ENCODE data around the gene AFDN.
"Not testable (repeated sequence)": the region's sequence is repeated elsewhere in the genome, so short reads cannot be mapped to it uniquely, and the experiment has no call there.

Gene AFDN

DNA sequence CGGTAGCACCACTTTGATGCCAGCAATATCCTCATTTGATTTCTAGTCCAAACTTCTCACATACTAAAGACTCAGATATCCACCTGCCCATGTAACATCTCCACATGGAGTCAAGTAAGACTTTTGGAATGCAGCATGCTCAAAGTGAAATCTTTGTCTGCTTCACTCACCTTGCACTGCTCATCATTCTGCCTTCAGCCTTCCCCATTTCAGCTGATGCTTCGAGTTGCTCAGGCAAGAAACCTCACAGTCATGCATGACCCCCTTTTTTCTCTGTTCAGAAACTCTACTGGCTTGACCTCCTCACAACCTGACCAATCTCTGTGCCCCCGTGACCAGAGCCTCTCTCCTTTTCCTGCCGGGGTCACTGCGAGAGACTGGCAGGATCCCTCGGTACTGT, 129.8 kb downstream of the AFDN start:
- DNase-seq: no peak

DNA sequence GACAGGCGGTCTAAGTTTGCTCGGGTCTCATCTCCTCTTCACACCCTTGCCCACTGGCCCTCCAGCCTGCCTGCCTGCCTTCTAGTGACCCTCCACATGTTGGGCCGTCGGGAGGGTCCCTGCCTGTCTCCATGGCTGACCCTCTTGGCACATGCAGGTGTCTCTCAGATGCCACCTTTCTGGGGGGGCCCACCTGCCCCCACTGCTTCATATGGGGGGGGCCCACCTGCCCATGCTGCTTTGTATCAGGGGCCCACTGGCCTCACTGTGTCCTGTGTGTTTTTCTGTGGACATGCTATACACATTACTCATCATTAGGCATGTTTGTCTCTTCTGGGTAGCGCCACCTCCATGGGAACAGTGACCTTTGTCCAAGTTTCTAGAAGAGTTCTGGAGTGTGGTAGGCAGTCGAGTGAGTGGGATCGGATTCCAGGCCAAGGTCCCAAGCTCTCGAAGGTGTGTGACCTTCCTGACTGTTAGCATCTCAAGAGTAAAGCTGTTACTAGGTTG, 130.3 kb downstream of the AFDN start:
- no peak for DNase-seq

DNA sequence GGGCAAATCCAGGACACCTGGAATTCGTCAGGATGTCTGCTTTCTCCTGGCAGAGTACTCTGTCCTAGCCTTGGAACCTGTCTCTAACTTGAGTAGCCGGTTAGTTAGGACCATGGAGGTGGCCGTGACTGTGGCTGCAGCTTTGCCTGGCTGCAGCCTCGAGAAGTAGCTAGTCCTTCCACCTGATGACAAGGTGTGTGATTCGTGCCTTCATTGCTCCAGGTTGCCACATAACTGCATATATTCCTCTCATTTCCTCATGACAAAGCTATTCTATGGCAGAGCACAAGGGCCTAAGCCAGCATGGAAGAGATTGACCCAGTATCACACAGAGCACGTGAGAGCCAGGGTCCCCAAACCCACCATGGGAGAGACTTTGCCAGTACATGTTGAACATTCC, 130.9 kb downstream of the AFDN start:
- DNase-seq: no peak

DNA sequence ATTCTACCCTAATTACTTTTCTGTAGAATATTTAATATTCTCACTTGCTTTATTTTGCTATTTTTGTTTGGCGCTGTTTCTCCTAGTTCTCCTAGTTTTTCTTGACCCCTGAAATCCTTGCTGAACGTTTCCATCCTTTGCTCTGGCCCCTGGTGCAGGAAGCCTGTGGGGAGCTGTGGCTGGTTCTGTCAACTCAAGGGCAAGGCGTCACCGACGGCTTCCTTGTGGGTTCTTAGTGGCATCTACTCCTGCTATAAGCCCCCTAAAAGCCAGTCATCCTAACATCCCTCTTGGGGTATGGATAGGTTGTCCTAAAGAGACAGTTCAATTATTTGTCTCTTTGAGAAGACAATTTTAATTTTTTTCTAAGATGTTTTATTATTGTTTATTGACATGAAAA, 133.9 kb downstream of the AFDN start:
- no peak for DNase-seq

DNA sequence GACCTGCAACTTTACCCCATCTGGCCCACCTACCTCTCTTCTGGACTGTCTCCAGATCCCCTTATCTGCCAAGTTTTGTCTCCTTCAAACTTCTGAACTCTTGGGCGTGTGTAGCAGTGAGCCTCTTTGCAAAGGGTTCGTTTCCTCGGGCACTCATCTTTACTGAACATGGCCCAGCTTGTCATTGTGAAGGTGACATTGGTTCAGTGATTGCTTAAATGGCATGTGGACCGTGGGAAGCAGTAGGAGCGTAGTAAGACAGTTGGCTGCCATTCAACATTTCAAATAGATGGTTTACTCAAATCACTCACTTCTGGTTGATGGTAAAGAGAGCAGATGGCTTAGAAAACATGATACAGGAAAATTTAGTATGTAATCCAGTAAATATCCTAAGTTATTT, 136.0 kb downstream of the AFDN start:
- DNase-seq: no peak

GRCh38 chr6:167963589-167964057, 136.9 kb downstream of the AFDN start:
- DNase-seq: no peak

DNA sequence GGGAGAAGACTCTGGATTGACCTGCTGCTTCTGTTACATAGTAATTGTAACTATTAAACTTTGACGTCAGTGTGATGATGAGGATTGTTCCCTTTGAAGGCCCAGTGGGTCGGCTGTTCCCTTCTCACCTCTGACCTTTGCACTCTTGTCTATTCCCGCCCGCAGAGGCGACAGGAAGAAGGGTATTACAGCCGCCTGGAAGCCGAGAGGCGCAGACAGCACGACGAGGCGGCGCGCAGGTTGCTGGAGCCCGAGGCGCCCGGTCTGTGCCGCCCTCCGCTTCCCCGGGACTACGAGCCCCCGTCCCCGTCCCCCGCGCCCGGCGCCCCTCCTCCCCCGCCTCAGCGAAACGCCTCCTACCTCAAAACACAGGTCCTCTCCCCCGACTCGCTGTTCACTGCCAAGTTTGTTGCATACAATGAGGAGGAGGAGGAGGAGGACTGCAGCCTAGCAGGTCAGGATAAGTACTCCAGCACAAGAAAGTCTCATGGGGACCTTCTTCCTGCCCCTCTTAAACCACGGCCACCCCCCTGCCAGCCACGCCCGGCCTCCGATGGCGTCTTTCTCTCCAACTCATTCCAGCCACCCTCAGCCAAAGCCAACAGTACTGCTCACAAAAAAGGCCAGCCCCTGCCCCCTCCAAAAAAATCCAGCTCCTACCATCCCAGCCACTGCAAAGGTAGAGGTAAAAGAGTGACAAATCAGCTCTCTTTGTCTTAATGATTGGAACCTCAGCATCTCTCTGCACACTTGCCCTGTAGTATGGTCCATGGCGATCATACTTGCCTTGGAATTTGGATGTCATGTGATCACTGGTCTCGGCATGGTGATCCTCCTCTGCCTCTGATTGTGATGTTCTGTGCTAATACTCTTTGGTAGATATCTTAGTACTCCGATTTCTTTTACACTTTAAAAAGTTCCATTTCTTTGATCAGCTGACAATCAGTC, 139.2 kb downstream of the AFDN start:
- DNase-seq: no peak

GRCh38 chr6:167966540-167966905, 139.8 kb downstream of the AFDN start:
- no peak for DNase-seq

GRCh38 chr6:167968091-167968490, 141.4 kb downstream of the AFDN start:
- peak in 1 of 2 donors; percentile 1 for DNase-seq

DNA sequence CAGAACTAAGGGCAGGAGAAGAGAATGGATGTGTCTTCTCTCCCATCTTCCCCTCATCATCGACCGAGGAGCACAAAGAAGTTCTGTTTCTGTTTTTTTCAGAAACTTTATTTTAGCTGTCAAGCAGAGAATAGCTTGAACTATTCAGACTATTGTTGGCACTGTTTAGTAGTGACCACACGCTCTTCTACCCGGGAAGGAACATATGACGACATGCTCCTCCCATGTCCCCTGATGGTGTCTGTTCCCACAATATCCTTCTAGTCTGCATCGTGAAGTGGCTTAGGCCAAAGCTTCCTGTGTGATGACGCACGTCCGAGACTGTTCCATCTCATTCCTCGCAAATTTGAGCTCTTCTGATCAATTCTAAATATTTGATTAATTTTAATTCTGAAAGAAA, 143.5 kb downstream of the AFDN start:
- DNase-seq: no peak

DNA sequence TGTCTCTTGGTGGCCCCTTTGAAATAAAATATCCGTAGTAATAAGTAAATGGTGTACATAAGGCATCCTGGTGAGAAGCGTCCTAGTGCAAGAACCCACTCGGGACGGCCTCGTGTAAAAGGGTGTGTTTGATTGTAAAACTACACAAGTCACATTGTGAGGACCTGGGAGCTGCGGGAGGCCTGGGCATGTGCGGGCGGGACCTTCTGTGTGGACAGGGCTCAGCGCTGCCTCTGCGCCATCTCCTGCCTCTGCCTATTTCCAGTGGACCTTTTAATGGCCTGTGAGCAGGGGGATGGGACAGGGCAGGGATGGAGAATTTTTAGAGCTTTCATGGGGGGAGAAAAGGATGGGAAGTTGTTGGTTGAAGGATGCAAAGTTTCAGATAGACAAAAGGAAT, 145.5 kb downstream of the AFDN start:
- no peak for DNase-seq

- no peak for DNase-seq
Observed at GRCh38 chr6:167973148-167973885, 146.6 kb downstream of the AFDN start.

GRCh38 chr6:167974640-167975344, 148.1 kb downstream of the AFDN start:
- DNase-seq: no peak

- DNase-seq: no peak
Observed at GRCh38 chr6:167975458-167975857, 148.7 kb downstream of the AFDN start.

- DNase-seq: not testable (repeated sequence)
Observed at GRCh38 chr6:167976116-167976657, 149.5 kb downstream of the AFDN start.

DNA sequence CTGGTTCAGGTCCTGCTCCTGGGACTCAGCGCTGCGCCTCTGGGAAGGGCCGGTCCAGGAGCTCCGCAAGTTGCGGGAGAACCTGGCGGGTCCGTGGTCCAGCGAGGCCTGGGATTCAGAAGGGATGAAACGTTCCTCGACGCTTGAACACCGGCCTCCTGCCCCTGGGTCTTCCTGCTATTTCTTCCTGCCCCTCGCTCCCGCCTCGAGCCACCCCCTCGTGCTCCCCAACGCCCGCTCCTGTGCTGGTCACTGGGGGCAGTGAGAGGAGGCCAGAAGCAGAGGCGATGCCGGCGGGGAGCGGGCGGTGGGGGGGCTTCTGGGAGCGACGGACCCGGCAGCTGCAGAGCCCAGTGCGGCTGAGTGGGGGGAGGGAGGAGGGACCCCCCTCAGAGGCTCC, 150.0 kb downstream of the AFDN start:
- no peak for DNase-seq

DNA sequence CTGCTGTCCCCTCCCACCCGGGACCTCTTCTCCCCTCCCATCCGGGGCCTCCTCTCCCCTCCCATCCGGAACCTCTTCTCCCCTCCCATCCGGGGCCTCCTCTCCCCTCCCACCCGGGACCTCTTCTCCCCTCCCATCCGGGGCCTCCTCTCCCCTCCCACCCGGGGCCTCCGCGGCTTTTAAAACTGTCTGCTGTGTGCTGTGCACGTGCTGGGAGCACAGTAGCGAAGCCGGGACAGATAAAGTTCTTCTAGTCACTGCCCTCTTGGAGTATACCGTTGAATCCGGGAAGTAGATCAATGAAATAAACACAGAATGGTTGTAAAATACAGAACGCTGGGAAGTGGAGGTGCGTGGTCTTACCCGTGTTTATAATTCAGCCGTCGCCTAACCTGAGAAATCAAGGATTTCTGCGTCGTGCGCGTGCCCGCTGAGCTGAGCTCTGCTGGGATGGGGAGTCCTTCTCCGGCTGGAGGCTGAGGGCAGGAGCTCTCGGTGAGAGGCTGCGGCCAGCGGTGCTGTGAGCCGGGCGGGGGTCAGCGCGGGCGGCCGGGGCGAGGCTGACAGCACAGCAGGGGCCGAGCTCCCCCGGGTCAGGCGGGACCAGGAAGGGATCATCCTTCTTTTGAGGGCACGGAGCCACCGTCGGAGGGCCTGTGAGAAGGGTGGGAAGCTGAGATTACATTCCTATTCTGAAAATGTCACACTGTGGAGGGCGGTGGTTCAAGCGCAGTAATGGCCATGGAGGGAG, 151.2 kb downstream of the AFDN start:
- no peak for DNase-seq

- DNase-seq: no peak
Observed at GRCh38 chr6:167978607-167979006, 151.9 kb downstream of the AFDN start.

- no peak for DNase-seq
Observed at GRCh38 chr6:167979436-167980139, 152.9 kb downstream of the AFDN start.

- DNase-seq: no peak
Observed at GRCh38 chr6:167980911-167981580, 154.3 kb downstream of the AFDN start.

Measured in inflammatory macrophage (primary cell).